ENCODE results near the gene NDUFC2.
"Not testable (repeated sequence)": the region's sequence is repeated elsewhere in the genome, so short reads cannot be mapped to it uniquely, and the experiment has no call there.

The NDUFC2 gene

GRCh38 chr11:78030429-78031325, 49.0 kb downstream of the NDUFC2 start:
- no peak for DNase-seq (ENCODE audit: low read depth in 3 of 3)

GRCh38 chr11:78028423-78028822, 51.2 kb downstream of the NDUFC2 start:
- not testable (repeated sequence) for DNase-seq (ENCODE audit: low read depth in 3 of 3)

GRCh38 chr11:78027759-78028158, 51.9 kb downstream of the NDUFC2 start:
- no peak for DNase-seq (ENCODE audit: low read depth in 3 of 3)

- DNase-seq (ENCODE audit: low read depth in 3 of 3) = no peak
These were observed 54.3 kb downstream of the NDUFC2 start for GRCh38 chr11:78025378-78025777.

- DNase-seq (ENCODE audit: low read depth in 3 of 3) = no peak
These were observed 56.2 kb downstream of the NDUFC2 start for GRCh38 chr11:78023426-78023825.

GRCh38 chr11:78022397-78023396, 57.0 kb downstream of the NDUFC2 start, which contains the start of gene KCTD14:
TSS of gene KCTD14 (minus strand) at chr11:78023276. CDS start at chr11:78023249, 27 bp downstream.
- no peak for DNase-seq (ENCODE audit: low read depth in 3 of 3)

GRCh38 chr11:78021611-78022010, 58.1 kb downstream of the NDUFC2 start:
- DNase-seq (ENCODE audit: low read depth in 3 of 3) = no peak

GRCh38 chr11:78020246-78020645, 59.4 kb downstream of the NDUFC2 start:
- DNase-seq (ENCODE audit: low read depth in 3 of 3) = no peak

GRCh38 chr11:78019808-78020207, 59.9 kb downstream of the NDUFC2 start:
- DNase-seq (ENCODE audit: low read depth in 3 of 3) = no peak

All from stimulated activated CD4-positive, alpha-beta T cell treated with anti-CD3 and anti-CD28 coated beads, TNF-alpha, amount 100 ng/mL, for 24 hours (primary cell).